Keratinocyte (primary cell): ENCODE data around the gene COX4I1. TPM values are rescaled to one million over a fixed set of nuclear protein-coding genes. Genes with fewer than 3 reads are reported as not detected.

ENCODE experiments used
- DNase-seq: peaks from one replicate; pipeline ENCODE4 v3.0.0-alpha.2; 2011; ENCODE audit warnings: low read depth, missing footprints, low spot score
- FAIRE-seq: peaks from 2 replicates; lab custom pipeline; 2011; peaks lifted over from hg19 to GRCh38; lab: Jason Lieb, UNC
- H2AFZ ChIP-seq: 2 replicates; pipeline ENCODE4 v1.6.0; 2012; ENCODE audit warnings: low read length, control low read depth, inconsistent platforms; ENCODE audit not compliant: control insufficient read depth
- H3K27ac ChIP-seq: 2 replicates; pipeline ENCODE4 v1.5.1; 2011; ENCODE audit warnings: low read length; ENCODE audit not compliant: control insufficient read depth, insufficient read depth
- H3K27me3 ChIP-seq: 3 replicates; pipeline ENCODE4 v1.6.0; 2011; ENCODE audit warnings: low read length; ENCODE audit not compliant: control insufficient read depth, insufficient read depth; ENCODE audit errors: extremely low read depth
- H3K36me3 ChIP-seq, 2 experiments: 2 replicates in 1 of 2; 3 replicates in 1 of 2; pipeline ENCODE4 v1.5.1; 2011; ENCODE audit warnings: low read length in 2 of 2, mild to moderate bottlenecking in 1 of 2; ENCODE audit not compliant: control insufficient read depth in 2 of 2, insufficient read depth in 2 of 2; ENCODE audit errors: extremely low read depth in 1 of 2
- H3K4me1 ChIP-seq: 3 replicates; pipeline ENCODE4 v1.5.1; 2011; ENCODE audit warnings: low read length; ENCODE audit not compliant: control insufficient read depth, insufficient read depth; ENCODE audit errors: extremely low read depth
- H3K4me2 ChIP-seq: 3 replicates; pipeline ENCODE4 v1.6.0; 2011; ENCODE audit warnings: low read depth, low read length; ENCODE audit not compliant: control insufficient read depth, insufficient read depth; ENCODE audit errors: extremely low read depth
- H3K4me3 ChIP-seq, 3 experiments: fragments of 200-600 bp in 1 of 3; sonication (generic) in 1 of 3; 2 replicates in 2 of 3; 3 replicates in 1 of 3; pipeline ENCODE4 v1.5.1; 2011 to 2016; ENCODE audit warnings: low read length in 3 of 3, mild to moderate bottlenecking in 3 of 3, control low read depth in 2 of 3, inconsistent platforms in 1 of 3, low read depth in 1 of 3, mixed read lengths in 1 of 3, mixed run types in 1 of 3, moderate library complexity in 1 of 3; ENCODE audit not compliant: control insufficient read depth in 2 of 3, insufficient read depth in 2 of 3; ENCODE audit errors: extremely low read depth in 1 of 3
- H3K79me2 ChIP-seq: 2 replicates; pipeline ENCODE4 v1.6.0; 2012; ENCODE audit warnings: low read length; ENCODE audit not compliant: control insufficient read depth, insufficient read depth
- H3K9ac ChIP-seq: 3 replicates; pipeline ENCODE4 v1.6.0; 2011; ENCODE audit warnings: low read length; ENCODE audit not compliant: control insufficient read depth, insufficient read depth; ENCODE audit errors: extremely low read depth
- H3K9me1 ChIP-seq: 3 replicates; pipeline ENCODE4 v1.6.0; 2011; ENCODE audit warnings: low read length; ENCODE audit not compliant: control insufficient read depth, insufficient read depth; ENCODE audit errors: extremely low read depth
- H3K9me3 ChIP-seq: 2 replicates; pipeline ENCODE4 v1.5.1; 2012; ENCODE audit warnings: low read depth, low read length; ENCODE audit not compliant: control insufficient read depth
- H4K20me1 ChIP-seq: 3 replicates; pipeline ENCODE4 v1.6.0; 2011; ENCODE audit warnings: low read length; ENCODE audit not compliant: control insufficient read depth, insufficient read depth; ENCODE audit errors: extremely low read depth
- CTCF ChIP-seq, 3 experiments: IDR thresholded peaks in 1 of 3; conservative IDR thresholded peaks in 1 of 3; optimal IDR thresholded peaks in 1 of 3; 2 replicates in 2 of 3; 3 replicates in 1 of 3; pipeline versions ENCODE3 to v1.5.1; 2011; ENCODE audit warnings: low read length in 3 of 3, mild to moderate bottlenecking in 3 of 3, moderate library complexity in 2 of 3, control low read depth in 1 of 3, inconsistent platforms in 1 of 3; ENCODE audit not compliant: insufficient read depth in 2 of 3; ENCODE audit errors: extremely low read depth in 1 of 3
- EZH2 ChIP-seq: IDR thresholded peaks from one replicate; pipeline ENCODE4 v1.6.1; 2012; ENCODE audit warnings: inconsistent platforms, mild to moderate bottlenecking, low read length, moderate library complexity
- dilution Hi-C: fragments of 300-500 bp; cut with MboI; formaldehyde crosslinking; loops from one replicate; pipeline ENCODE4 v1.7.0; 2020; ENCODE audit warnings: low sequenced_read_pairs; ENCODE audit not compliant: extremely low pct_ligation_motif_present
- polyA plus RNA-seq, 5 experiments: library from polyadenylated mRNA; depleted of rRNA in 3 of 5; stranded (reverse) in 3 of 5; stranded (forward) in 1 of 5; unstranded in 1 of 5; fragments of >200 nt; gene quantifications; 1 replicate in 1 of 5; 2 replicates in 3 of 5; 3 replicates in 1 of 5; pipeline versions ENCODE4 v1.2.1 to v1.2.3, GENCODE V29; 2011 to 2012; ENCODE audit warnings: missing spikeins in 2 of 5, low read depth in 1 of 5, low replicate concordance in 1 of 5

Gene COX4I1
- polyA plus RNA-seq, 1 donor (not counting 4 experiments of a cell fraction or from before 2014, with no cell fraction given): 809 TPM

- FAIRE-seq (no peak), DNase-seq (no peak)
- H3K36me3 ChIP-seq: peaks cover 24 to 31% of the 10 kb centered on the region in 2 experiments
- H4K20me1 ChIP-seq: peaks cover 10% of the 10 kb centered on the region
- no peaks in the 10 kb centered on the region for H3K9me1 ChIP-seq
- no peak overlapping the region for H3K4me2 ChIP-seq
- no peak for TF ChIP-seq EZH2
- TF ChIP-seq CTCF (optimal IDR thresholded peaks at IDR 0.05 in 1 of 3, IDR thresholded peaks at IDR 0.05 in 1 of 3, conservative IDR thresholded peaks at IDR 0.05 in 1 of 3; ENCODE audit: extremely low read depth in 1 of 3, insufficient read depth in 2 of 3, low read length in 3 of 3): no peak
- no peak overlapping the region for H3K4me3 ChIP-seq
- no peaks in the 10 kb centered on the region for H3K9me3 ChIP-seq
- H3K27me3 ChIP-seq: no peaks in the 10 kb centered on the region
- dilution Hi-C loops: no loop called here
- no peak overlapping the region for H2AFZ ChIP-seq
- H3K27ac ChIP-seq: no peak overlapping the region
- peaks cover 6% of the 10 kb centered on the region for H3K4me1 ChIP-seq
- H3K9ac ChIP-seq: no peak overlapping the region
- peaks cover 99% of the 10 kb centered on the region for H3K79me2 ChIP-seq
Measured at GRCh38 chr16:85794696-85795095, 4.8 kb upstream of the COX4I1 start.

GRCh38 chr16:85796152-85796551 lies 3.3 kb upstream of the COX4I1 start:
- Histone ChIP-seq H3K9ac (no peak overlapping the region), H3K9me1 (no peaks in the 10 kb centered on the region), H3K4me3 (no peak overlapping the region), H3K27ac (no peak overlapping the region), H2AFZ (no peak overlapping the region), H3K36me3 (peaks cover 24 to 26% of the 10 kb centered on the region in 2 experiments), H3K9me3 (no peaks in the 10 kb centered on the region), H3K27me3 (no peaks in the 10 kb centered on the region), H3K79me2 (peaks cover 100% of the 10 kb centered on the region), H3K4me2 (no peak overlapping the region), H4K20me1 (peaks cover 7% of the 10 kb centered on the region), H3K4me1 (peaks cover 12% of the 10 kb centered on the region)
- FAIRE-seq (no peak), DNase-seq (no peak)
- no peak for TF ChIP-seq EZH2
- no peak for TF ChIP-seq CTCF (optimal IDR thresholded peaks at IDR 0.05 in 1 of 3, IDR thresholded peaks at IDR 0.05 in 1 of 3, conservative IDR thresholded peaks at IDR 0.05 in 1 of 3; ENCODE audit: extremely low read depth in 1 of 3, insufficient read depth in 2 of 3, low read length in 3 of 3)
- dilution Hi-C loops: no loop called here
